Glutamatergic neuron (in vitro differentiated cells): ENCODE results near the gene IL1RAPL2. TPM values are rescaled to one million over a fixed set of nuclear protein-coding genes. Genes with fewer than 3 reads are reported as not detected.

Experiments used
- DNase-seq: peaks from one replicate; pipeline ENCODE4 v3.0.0; 2022
- H3K27ac Mint-ChIP-seq: one replicate; pipeline ENCODE4 v1.8.0; 2020; ENCODE audit warnings: mild to moderate bottlenecking, mixed read lengths, inconsistent platforms; ENCODE audit not compliant: unreplicated experiment
- H3K27me3 Mint-ChIP-seq: one replicate; pipeline ENCODE4 v1.8.0; 2020; ENCODE audit warnings: mild to moderate bottlenecking, moderate library complexity, mixed read lengths, inconsistent platforms; ENCODE audit not compliant: unreplicated experiment
- H3K36me3 Mint-ChIP-seq: one replicate; pipeline ENCODE4 v1.8.0; 2020; ENCODE audit warnings: mild to moderate bottlenecking, mixed read lengths, inconsistent platforms; ENCODE audit not compliant: unreplicated experiment
- H3K4me1 Mint-ChIP-seq: one replicate; pipeline ENCODE4 v1.8.0; 2020; ENCODE audit warnings: mild to moderate bottlenecking, low read depth, mixed read lengths, inconsistent platforms; ENCODE audit not compliant: unreplicated experiment
- H3K4me3 Mint-ChIP-seq: one replicate; pipeline ENCODE4 v1.8.0; 2020; ENCODE audit warnings: mild to moderate bottlenecking, mixed read lengths, inconsistent platforms; ENCODE audit not compliant: unreplicated experiment
- H3K9me3 Mint-ChIP-seq: one replicate; pipeline ENCODE4 v1.8.0; 2020; ENCODE audit warnings: mild to moderate bottlenecking, moderate library complexity, mixed read lengths, inconsistent platforms; ENCODE audit not compliant: unreplicated experiment
- CTCF ChIP-seq: fragments of 200-600 bp; sonication (generic); IDR thresholded peaks from one replicate; pipeline ENCODE4 v1.5.0; 2021; ENCODE audit not compliant: partially characterized antibody, unreplicated experiment
- total RNA-seq: library from RNA; stranded (reverse); fragmentation: NEBNext Ultra II Directional; extraction: Animal tissue kit (Norgen Biotek cat#: 25700); gene quantifications from one replicate; pipeline ENCODE4 v1.2.1, GENCODE V29; 2021; ENCODE audit not compliant: unreplicated experiment

The IL1RAPL2 gene
- total RNA-seq, 1 donor from 2014 or later, result 0.76 TPM

GRCh38 chrX:105488716-105489115 is 922.7 kb downstream of the IL1RAPL2 start:
- no peaks in the 10 kb centered on the region for H3K27me3 Mint-ChIP-seq
- no peaks in the 10 kb centered on the region for H3K36me3 Mint-ChIP-seq
- H3K27ac Mint-ChIP-seq, result no peak overlapping the region
- no peak for DNase-seq
- no peak overlapping the region for H3K4me3 Mint-ChIP-seq
- peaks cover 2% of the 10 kb centered on the region for H3K9me3 Mint-ChIP-seq
- no peaks in the 10 kb centered on the region for H3K4me1 Mint-ChIP-seq
- TF ChIP-seq CTCF, result no peak

GRCh38 chrX:105495376-105495775 is 929.4 kb downstream of the IL1RAPL2 start:
- Mint-ChIP-seq H3K27ac (no peak overlapping the region), H3K27me3 (no peaks in the 10 kb centered on the region), H3K4me3 (no peak overlapping the region), H3K9me3 (no peaks in the 10 kb centered on the region), H3K4me1 (no peaks in the 10 kb centered on the region), H3K36me3 (no peaks in the 10 kb centered on the region)
- no peak for TF ChIP-seq CTCF
- DNase-seq, result no peak

GRCh38 chrX:105502336-105502735 is 936.3 kb downstream of the IL1RAPL2 start:
- Mint-ChIP-seq H3K4me1 (no peaks in the 10 kb centered on the region), H3K27me3 (no peaks in the 10 kb centered on the region), H3K9me3 (no peaks in the 10 kb centered on the region), H3K36me3 (no peaks in the 10 kb centered on the region), H3K27ac (no peak overlapping the region), H3K4me3 (no peak overlapping the region)
- TF ChIP-seq CTCF, result no peak
- no peak for DNase-seq

GRCh38 chrX:105515561-105515960 is 949.6 kb downstream of the IL1RAPL2 start:
- no peak overlapping the region for H3K4me3 Mint-ChIP-seq
- H3K4me1 Mint-ChIP-seq, result no peaks in the 10 kb centered on the region
- H3K9me3 Mint-ChIP-seq, result no peaks in the 10 kb centered on the region
- H3K36me3 Mint-ChIP-seq, result no peaks in the 10 kb centered on the region
- TF ChIP-seq CTCF, result no peak
- DNase-seq, result no peak
- no peaks in the 10 kb centered on the region for H3K27me3 Mint-ChIP-seq
- H3K27ac Mint-ChIP-seq, result no peak overlapping the region

GRCh38 chrX:105526431-105526830 is 960.4 kb downstream of the IL1RAPL2 start:
- Mint-ChIP-seq H3K36me3 (no peaks in the 10 kb centered on the region), H3K4me1 (no peaks in the 10 kb centered on the region), H3K4me3 (no peak overlapping the region), H3K9me3 (peaks cover 1% of the 10 kb centered on the region), H3K27ac (no peak overlapping the region), H3K27me3 (peaks cover 1% of the 10 kb centered on the region)
- no peak for TF ChIP-seq CTCF
- DNase-seq, result no peak
